ENCODE results near the gene DLG4. TPM values are rescaled to one million over a fixed set of nuclear protein-coding genes. Genes with fewer than 3 reads are reported as not detected.

The DLG4 gene
- total RNA-seq, 2 experiments from 2014 or later: 10.2 to 11.0 TPM

- Mint-ChIP-seq H3K4me3 (peak within 1 kb of the TSS; percentile 94), H3K27ac (peak within 1 kb of the TSS; percentile 93), H3K9me3 (no peaks in the 10 kb centered on the region), H3K36me3 (ENCODE audit: low read depth) (peaks cover 80% of the 10 kb centered on the region), H3K27me3 (peaks cover 4% of the 10 kb centered on the region), H3K4me1 (ENCODE audit: low read depth) (peaks cover 58% of the 10 kb centered on the region)
- peak; percentile 92 to 99 (median 97) for DNase-seq
- Histone ChIP-seq H3K27ac (ENCODE audit: low read depth in 1 of 2, low read length in 2 of 2) (peak within 1 kb of the TSS; percentile 88), H3K4me1 (ENCODE audit: insufficient read depth, low read length) (peaks cover 63% of the 10 kb centered on the region), H3K36me3 (ENCODE audit: insufficient read depth, low read length) (peaks cover 40% of the 10 kb centered on the region), H3K27me3 (ENCODE audit: control insufficient read depth in 1 of 2, insufficient read depth in 2 of 2, low read length in 2 of 2) (no peaks in the 10 kb centered on the region), H3K4me3 (ENCODE audit: low read length) (peak within 1 kb of the TSS; percentile 93), H3K9me3 (ENCODE audit: control insufficient read depth in 1 of 2, insufficient read depth in 1 of 2, low read length in 2 of 2) (no peaks in the 10 kb centered on the region)
- CTCF ChIA-PET: interaction anchor here (0.8 to 1.8 kb wide), 4 partner anchors 18 to 448 kb away, joined by 3 to 5 read pairs (median 5); partner anchors contain the start of gene WRAP53
- ATAC-seq (ENCODE audit: poor library complexity): peak; percentile 66
- POLR2A ChIA-PET: interaction anchor here (0.8 to 17.0 kb wide), 12 partner anchors 11 to 880 kb away, joined by 3 to 234 read pairs (median 4); partner anchors contain the start of genes ACADVL, ACAP1, CTDNEP1 and DLG4
- intact Hi-C loops (cut with DNase I, micrococcal nuclease): loop anchor here (1.0 to 10.0 kb wide), 2 partner anchors 334 to 605 kb away; no protein-coding TSS in a partner anchor
- no peak for TF ChIP-seq CTCF (IDR thresholded peaks at IDR 0.05)
Measured at GRCh38 chr17:7239091-7240027, 19.7 kb upstream of the DLG4 start, which contains the start of gene PHF23. TSS of gene PHF23 (minus strand) at chr17:7239457. CDS start at chr17:7239279, 178 bp downstream.

DNA sequence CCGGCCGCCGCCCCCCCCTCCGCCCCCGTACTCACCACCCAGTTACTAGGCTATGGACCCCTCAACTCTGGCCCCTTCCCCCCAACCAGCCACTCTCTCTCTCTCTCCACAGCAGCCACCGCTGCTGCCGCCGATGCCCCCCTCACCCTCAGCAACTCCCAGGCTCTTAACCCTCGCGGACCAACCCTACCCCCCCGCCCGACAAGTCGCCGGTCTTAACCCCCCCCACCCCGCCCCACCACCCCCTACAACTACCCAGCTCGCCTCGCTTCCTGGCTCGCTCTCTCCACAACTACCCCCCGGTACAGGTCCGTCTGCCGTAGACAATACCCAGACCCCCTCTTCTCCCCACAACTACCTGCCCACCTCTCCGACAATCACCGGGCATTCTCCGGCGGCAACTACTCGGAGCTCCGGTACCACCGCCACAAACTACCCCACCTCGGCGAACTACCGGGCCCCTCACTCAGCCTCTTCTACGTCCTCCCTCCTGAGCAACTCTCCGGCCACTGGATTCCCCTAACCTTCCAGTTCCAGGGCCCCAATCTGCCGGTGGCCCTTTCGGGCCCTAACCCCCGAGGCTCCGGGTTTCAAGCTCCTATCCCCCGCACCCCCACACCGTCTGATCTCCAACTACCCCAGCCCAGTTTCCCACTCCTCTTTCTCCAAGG, 18.9 kb upstream of the DLG4 start:
- no peaks in the 10 kb centered on the region for H3K9me3 ChIP-seq (ENCODE audit: control insufficient read depth in 1 of 2, insufficient read depth in 1 of 2, low read length in 2 of 2)
- ATAC-seq (ENCODE audit: poor library complexity) (no peak), DNase-seq (peak in 5 of 14 experiments; percentile 27 to 75 (median 57))
- no peaks in the 10 kb centered on the region for H3K27me3 ChIP-seq (ENCODE audit: control insufficient read depth in 1 of 2, insufficient read depth in 2 of 2, low read length in 2 of 2)
- Mint-ChIP-seq H3K27ac (peak overlapping the region; percentile 93), H3K4me3 (peak overlapping the region; percentile 94), H3K4me1 (ENCODE audit: low read depth) (peaks cover 65% of the 10 kb centered on the region), H3K36me3 (ENCODE audit: low read depth) (peaks cover 82% of the 10 kb centered on the region), H3K27me3 (peaks cover 4% of the 10 kb centered on the region), H3K9me3 (no peaks in the 10 kb centered on the region)
- POLR2A ChIA-PET: interaction anchor here (0.7 to 17.0 kb wide), 15 partner anchors 12 to 882 kb away, joined by 3 to 234 read pairs (median 4); partner anchors contain the start of genes ACADVL, ACAP1, CTDNEP1 and DLG4
- H3K4me1 ChIP-seq (ENCODE audit: insufficient read depth, low read length): peaks cover 68% of the 10 kb centered on the region
- TF ChIP-seq CTCF (IDR thresholded peaks at IDR 0.05): no peak
- intact Hi-C loops (cut with DNase I, micrococcal nuclease): loop anchor here (1.0 to 10.0 kb wide), 2 partner anchors 335 to 606 kb away; no protein-coding TSS in a partner anchor
- peak overlapping the region; percentile 88 for H3K27ac ChIP-seq (ENCODE audit: low read depth in 1 of 2, low read length in 2 of 2)
- peaks cover 34% of the 10 kb centered on the region for H3K36me3 ChIP-seq (ENCODE audit: insufficient read depth, low read length)
- CTCF ChIA-PET: interaction anchor here (1.8 kb wide), 1 partner anchor 18 kb away, joined by 5 read pairs; no protein-coding TSS in a partner anchor
- peak overlapping the region; percentile 93 for H3K4me3 ChIP-seq (ENCODE audit: low read length)

All from CD4-positive, alpha-beta T cell (primary cell).